Measurements from ENCODE around the gene NEMF.

NEMF gene

GRCh38 chr14:49892636-49893308, 40.2 kb upstream of the NEMF start, which contains the start of gene ARF6 (continued):
- TF ChIP-seq ZNF366 (tag by site-specific recombination; conservative IDR thresholded peaks at IDR 0.05) (no peak), BCL6B (tag by site-specific recombination; IDR thresholded peaks at IDR 0.05) (no peak), ZNF48 (tag by site-specific recombination; IDR thresholded peaks at IDR 0.05) (no peak), ZNF10 (tag by site-specific recombination; IDR thresholded peaks at IDR 0.05) (no peak), ZBTB49 (tag by site-specific recombination; IDR thresholded peaks at IDR 0.05; ENCODE audit: low read depth) (no peak), ZNF335 (tag by site-specific recombination; conservative IDR thresholded peaks at IDR 0.05) (peak; percentile 77), ZBTB1 (tag by site-specific recombination; IDR thresholded peaks at IDR 0.05) (no peak), ZNF341 (tag by site-specific recombination; IDR thresholded peaks at IDR 0.05; ENCODE audit: low read depth) (peak; percentile 97), ZNF664 (tag by site-specific recombination; IDR thresholded peaks at IDR 0.05) (no peak), KLF16 (tag by site-specific recombination; IDR thresholded peaks at IDR 0.05) (peak; percentile 48; the same call in 1 of the 2 replicates), ZNF248 (tag by site-specific recombination; IDR thresholded peaks at IDR 0.05) (no peak), ZNF214 (tag by site-specific recombination; IDR thresholded peaks at IDR 0.05; ENCODE audit: borderline replicate concordance) (no peak), ZNF521 (tag by site-specific recombination; IDR thresholded peaks at IDR 0.05) (no peak), SP2 (tag by site-specific recombination; IDR thresholded peaks at IDR 0.05) (peak; percentile 74), ZIC2 (tag by site-specific recombination; IDR thresholded peaks at IDR 0.05) (0 out of 2 replicates have a peak, but pooled peaks have one; percentile 36), ZNF560 (tag by site-specific recombination; IDR thresholded peaks at IDR 0.05; ENCODE audit: borderline replicate concordance) (no peak), ZNF175 (tag by site-specific recombination; IDR thresholded peaks at IDR 0.05) (no peak), ZFP41 (tag by site-specific recombination; IDR thresholded peaks at IDR 0.05; ENCODE audit: borderline replicate concordance) (no peak), ZFP37 (tag by site-specific recombination; IDR thresholded peaks at IDR 0.05) (0 out of 2 replicates have a peak, but pooled peaks have one; percentile 24), BCL11B (tag by site-specific recombination; IDR thresholded peaks at IDR 0.05; ENCODE audit: low read depth) (peak; percentile 70; the same call in 1 of the 2 replicates), ZSCAN4 (tag by site-specific recombination; IDR thresholded peaks at IDR 0.05) (no peak), ZNF174 (tag by site-specific recombination; IDR thresholded peaks at IDR 0.05) (no peak), CTCF (tag by site-specific recombination; IDR thresholded peaks at IDR 0.05) (peak; percentile 74), INSM2 (tag by site-specific recombination; IDR thresholded peaks at IDR 0.05) (0 out of 2 replicates have a peak, but pooled peaks have one; percentile 22), HOXD13 (CRISPR knock-in tag; IDR thresholded peaks at IDR 0.05; ENCODE audit: borderline replicate concordance) (no peak), ZXDB (tag by site-specific recombination; IDR thresholded peaks at IDR 0.05) (peak; percentile 70; the same call in 1 of the 2 replicates), ZNF449 (tag by site-specific recombination; IDR thresholded peaks at IDR 0.05) (no peak), TCF7L2 (IDR thresholded peaks at IDR 0.05; ENCODE audit: borderline replicate concordance, low read depth, low read length) (no peak), ZNF658 (tag by site-specific recombination; IDR thresholded peaks at IDR 0.05) (no peak), ZNF433 (tag by site-specific recombination; IDR thresholded peaks at IDR 0.05; ENCODE audit: low read depth) (no peak), TRIM28 (IDR thresholded peaks at IDR 0.05; ENCODE audit: borderline replicate concordance, low read length) (no peak)

Measured in HEK293 (cell line).